HCEC 1CT (cell line): Measurements from ENCODE around the gene KCNN2.

Experiments
- DNase-seq: peaks from one replicate; pipeline ENCODE4 v3.0.0-alpha.2; 2017

The KCNN2 gene

DNA sequence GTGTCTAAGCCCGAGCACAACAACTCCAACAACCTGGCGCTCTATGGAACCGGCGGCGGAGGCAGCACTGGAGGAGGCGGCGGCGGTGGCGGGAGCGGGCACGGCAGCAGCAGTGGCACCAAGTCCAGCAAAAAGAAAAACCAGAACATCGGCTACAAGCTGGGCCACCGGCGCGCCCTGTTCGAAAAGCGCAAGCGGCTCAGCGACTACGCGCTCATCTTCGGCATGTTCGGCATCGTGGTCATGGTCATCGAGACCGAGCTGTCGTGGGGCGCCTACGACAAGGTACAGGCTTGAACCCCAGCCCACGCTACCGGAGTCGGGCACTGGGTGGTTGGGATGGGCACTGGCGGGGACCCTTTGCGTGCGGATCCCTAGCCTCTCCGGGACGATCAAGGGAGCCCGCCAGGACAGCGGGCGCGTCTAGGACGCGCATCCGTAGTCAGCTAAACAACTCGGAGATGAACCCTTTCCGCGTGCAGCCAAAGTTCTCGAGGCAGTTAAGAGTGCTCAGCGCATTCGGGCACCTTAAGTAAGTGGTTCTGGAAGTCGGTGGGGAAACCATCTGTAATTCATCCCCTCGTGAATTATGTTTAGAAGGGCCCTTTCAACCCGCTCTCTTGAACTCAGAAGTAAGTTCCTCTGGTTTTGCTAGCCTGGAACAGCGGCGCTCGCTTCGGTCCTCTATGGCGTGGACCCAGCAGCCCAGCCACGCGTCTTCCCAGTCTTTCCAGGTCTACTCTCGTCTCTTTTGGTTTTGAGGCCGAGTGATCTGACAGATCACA is 1.3 kb downstream of the KCNN2 start:
- no peak for DNase-seq

DNA sequence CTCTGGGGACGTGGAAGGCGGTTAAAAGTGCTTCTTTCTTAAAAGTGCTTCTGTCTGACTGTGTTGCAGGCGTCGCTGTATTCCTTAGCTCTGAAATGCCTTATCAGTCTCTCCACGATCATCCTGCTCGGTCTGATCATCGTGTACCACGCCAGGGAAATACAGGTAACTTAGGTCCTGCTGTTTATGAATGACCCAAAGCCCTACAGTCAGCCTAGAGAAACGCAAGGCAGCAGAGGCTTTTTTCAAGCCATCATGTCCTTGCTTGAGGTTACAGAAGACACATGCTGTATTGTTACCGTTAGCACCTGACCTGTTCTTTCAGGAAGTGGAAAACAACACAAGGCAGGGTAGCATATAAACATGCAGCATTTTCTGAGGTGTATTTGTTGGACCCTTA is 2.0 kb downstream of the KCNN2 start:
- DNase-seq: no peak

DNA sequence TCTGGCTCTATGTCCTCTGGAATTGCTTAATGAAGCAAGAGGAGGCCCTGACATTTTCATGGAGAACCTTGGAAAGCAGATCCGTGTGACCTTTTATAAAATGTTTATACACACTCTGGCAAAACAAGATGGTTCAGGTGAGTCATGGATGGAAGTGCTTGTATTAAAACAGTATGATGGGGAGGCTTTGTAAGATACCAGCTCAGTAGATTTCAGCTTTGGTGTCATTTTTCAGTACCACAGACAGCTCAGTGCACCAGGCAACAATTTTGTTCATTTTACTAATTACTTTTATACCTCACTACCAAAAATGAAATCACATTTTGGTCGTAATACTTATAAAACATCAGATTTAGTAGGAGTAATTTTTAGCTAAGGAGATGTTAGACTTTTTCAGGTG is 5.2 kb downstream of the KCNN2 start:
- no peak for DNase-seq

DNA sequence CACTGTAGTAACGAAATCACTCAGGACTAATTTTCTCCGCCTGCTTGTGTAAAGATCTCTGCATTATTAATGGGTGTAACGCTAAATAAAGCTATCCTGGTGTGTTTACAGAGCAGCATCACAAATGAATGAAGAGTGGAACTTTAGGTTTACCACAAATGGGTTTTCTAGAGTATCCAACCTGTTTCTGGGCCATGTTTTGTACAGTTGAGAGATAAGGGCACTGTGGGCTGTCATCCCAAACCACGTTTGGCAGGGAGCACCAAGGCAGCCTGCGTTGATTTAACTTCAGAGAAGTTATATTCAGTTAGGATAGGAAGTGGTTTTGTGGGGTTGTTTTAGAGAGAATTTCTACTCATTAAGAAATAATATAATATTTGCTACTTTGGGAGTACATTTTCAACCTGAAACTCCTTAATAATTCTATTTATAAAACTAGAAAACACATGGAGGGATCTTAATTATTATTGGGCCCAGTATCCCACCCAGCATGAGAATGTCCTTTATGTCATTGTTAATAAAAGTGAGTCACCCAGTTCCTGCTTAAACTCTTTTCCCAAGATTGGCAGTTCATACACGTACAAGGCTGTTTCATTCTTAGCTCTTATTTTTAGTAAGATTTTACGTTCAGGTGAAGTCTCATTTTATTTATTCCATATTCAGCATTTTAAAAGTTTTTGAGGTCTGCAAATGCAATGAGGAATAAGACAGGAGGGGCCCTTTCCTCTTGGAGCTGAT is 8.0 kb downstream of the KCNN2 start:
- no peak for DNase-seq

DNA sequence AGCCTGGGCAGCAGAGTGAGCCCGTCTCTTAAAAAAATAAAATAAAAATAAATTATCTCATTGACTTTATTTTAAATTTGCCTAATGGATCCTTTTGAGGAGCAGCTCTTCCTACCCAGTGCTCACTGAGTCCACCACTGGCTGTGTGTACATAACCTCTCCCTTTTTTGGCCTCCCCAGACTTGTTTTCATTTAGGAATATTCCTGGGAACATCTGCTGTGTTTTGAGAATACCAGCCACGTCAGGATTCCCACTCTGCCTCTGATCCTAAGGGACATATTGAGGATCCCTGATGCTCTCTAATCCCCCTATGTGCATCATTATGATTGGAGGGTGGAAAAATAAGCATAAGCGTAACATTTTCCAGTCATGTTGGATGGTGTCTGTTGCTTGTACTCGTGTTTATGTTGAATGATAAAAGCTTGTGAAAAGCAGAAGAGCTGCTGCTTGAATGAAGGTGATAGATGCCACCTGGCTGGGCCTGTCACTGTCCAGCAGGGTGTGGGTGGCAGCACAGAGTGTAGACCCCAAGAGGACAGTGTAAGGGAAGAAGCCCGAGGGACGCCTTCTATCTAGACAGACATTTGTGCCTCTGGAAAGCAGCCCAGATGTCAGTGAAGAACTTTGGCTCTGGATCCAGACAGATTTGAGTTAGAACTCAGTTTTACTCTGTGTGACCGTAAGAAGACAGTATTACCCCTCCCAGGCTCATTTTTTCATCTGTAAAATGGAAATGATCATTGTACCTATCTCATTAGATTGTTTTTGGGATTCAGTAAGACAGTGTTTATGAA is 15.4 kb downstream of the KCNN2 start:
- DNase-seq: no peak

DNA sequence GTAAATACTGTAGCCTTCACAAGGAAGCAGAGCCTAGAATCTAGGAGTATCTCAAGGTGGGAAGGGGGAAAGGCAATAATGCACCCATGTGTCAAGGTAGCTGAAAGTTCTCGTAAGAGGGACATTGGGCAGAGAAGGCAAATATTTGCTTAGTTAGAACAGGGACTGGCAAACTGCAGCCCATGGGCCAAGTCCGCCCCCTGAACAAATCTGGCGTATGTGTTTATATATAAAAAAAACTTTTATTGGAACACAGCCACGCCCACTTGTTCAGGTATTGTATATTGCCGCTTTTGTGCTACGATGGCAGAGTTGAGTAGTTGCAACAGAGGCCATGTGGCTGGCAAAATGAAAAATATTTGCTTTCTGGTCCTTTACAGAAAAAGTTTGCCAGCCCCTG is 16.1 kb downstream of the KCNN2 start:
- DNase-seq: no peak

DNA sequence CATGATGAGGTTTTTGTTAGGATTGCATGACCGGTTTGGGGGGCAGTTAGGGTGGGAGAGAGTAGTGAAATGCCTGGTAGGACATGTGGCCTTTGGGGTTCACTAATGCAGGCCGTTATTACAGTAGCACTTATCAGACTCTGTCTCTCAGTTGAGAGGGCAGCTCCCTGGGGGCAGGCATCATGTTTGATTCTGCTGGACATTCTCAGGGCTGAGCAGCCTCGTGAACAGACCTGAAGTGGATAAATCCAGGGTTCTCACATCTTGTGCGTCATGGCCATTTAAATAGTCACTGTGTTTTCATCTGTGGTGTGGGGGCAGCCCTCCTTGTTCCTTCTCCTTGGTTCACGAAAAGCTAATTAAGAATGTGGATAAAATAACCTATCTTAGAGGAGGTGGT is 18.9 kb downstream of the KCNN2 start:
- DNase-seq: no peak

DNA sequence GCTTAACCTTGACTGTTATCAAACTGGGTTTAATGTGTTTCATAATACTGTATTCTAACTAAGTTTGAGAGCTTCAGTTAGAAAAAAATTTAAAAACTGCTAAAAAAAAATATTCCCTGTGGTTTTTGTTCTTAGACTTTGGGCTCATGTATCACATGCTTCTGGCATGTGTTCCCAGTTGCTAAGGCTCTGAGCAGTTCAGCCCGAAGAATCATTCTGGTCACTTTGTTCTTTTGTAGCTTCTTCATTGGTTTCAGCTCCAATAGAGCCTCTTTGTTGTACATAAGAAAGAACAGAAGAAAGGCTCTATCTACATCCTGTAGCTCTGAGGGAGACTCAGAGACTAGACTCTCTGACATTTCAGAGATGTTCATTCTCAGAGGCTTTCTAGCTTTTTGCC is 25.6 kb downstream of the KCNN2 start:
- no peak for DNase-seq

DNA sequence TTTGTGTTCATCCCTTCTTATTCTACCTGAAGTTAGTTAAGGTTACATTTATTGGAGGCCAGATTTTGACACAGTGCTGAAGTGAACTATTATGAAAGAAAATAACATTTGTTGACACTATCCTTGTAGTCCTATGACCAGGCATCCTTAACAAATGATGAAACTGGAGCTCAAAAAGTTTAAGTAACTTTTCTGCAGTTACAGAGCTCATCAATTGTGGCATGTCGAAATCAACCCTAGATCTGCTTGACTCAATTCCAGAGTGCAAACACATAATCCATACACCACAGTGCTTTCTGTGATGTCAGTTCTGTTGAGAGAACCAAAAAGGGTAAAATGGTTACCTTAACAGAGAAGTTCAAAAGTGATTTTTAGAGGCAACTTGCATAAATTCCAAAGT is 28.6 kb downstream of the KCNN2 start:
- DNase-seq: no peak

DNA sequence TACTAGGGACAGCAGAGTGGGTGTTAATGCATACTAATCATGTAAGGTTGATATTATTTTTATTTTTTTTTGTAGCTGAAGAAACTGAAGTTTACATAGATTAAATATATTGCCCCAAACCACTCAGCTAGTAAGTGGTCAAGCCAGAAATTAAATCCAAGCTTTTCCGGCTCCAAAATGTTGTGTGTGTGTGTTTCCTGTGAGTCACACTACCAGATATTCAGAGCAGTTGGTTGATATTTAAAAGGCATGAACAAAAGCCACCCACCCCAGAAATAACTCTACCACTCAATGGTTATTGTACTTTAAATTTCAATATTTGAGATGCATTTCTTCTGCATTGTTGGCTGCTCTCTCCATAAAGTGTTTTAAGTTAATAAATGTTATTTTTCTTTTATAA is 29.5 kb downstream of the KCNN2 start:
- DNase-seq: no peak

DNA sequence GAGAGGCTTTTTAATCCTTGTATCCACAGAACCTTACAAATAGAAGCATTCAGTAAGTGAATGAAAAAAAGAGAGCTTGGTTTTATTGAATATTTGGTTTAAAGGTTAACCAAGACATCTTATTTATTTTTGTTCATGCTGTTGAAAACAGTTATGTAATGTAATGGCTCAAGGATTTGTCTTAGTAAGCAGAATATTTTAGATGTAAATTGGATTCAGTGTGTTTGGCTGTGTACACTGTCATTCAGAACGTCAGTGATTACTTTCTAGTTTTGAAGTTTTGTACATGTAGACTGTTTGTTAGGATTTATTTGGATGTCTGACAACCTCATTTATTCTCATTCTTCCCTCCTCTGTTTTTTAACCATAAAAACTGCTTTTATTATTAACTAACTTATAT is 31.3 kb downstream of the KCNN2 start:
- DNase-seq: no peak

DNA sequence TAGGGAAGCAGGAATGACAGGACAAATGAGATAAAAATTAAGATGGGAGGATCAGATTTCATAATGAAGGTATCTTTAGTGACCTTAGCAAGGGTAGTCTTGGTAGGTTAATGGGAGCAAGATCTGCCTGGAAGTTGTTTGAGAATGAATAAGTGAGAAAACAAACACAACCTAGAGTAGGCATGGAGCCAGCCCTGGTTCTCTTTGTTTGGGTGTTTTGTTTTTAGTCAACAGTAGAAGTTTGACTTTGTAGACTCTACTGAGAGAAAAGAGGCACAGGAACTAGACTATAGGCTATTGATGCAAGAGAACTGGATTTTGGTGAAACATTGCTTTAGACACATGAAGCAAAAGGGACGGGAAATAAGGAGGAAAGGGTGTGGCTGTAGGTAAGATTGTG is 40.3 kb downstream of the KCNN2 start:
- DNase-seq: no peak

DNA sequence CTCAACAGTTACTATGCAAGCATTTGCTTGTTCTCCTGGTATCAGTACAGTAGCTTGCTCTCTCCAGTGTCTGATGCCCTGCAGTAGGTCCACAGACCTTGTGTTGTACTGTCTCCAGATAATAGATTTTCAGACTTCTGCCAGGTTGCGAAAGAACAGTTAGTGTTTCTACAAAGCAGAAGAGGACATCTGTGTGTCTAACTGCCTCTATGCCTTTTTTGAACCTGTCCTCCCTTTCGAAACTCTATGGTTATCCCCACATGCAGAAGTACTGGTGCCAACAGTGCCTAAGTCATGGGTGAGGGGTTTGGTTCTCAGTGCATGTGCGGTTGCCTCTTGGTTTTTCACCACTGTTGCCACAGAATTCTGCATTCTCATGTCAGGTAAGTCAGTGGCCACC is 45.9 kb downstream of the KCNN2 start:
- no peak for DNase-seq

DNA sequence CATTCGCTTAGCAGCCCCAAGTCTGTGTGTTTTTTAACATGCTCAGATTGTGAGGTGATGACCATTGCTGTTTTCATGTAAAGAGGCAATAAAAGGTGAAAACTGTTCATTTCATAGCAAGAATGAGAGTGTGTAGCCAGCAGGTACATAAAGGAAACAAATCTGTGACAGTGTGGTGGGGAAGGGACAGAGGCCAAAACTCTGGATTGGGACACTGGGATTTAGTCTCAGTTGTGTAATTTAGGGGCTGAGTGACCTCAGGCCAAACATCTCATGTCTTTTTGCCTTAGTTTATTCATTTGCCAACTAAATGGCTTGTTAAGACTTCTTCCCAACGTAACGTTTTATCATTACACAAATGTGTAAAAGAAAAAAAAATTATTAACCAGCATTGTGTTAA is 47.0 kb downstream of the KCNN2 start:
- DNase-seq: no peak

DNA sequence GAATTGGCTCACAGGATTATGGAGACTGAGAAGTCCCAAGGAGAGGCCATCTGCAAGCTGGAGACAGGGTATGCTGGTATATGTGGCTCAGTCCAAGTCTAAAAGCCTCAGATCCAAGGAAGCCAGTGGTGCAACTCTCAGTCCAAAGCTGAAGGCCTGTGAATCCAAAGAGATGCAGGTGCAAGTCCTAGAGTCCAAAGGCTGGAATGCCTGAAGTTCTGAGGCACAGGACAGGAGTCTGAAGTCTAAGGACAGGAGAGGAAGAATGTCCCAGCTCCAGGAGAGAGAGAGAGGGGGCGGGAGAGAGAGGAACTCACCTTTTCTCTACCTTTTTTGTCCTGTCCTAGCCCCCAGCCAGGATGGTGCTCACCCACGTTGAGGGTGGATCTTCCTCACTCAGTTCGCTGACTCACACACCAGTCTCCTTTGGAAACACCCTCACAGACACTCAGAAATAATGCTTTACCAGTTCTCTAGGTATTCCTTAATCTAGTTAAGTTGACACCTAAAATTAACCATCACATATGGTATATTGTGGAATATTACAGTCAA is 49.6 kb downstream of the KCNN2 start:
- no peak for DNase-seq

DNA sequence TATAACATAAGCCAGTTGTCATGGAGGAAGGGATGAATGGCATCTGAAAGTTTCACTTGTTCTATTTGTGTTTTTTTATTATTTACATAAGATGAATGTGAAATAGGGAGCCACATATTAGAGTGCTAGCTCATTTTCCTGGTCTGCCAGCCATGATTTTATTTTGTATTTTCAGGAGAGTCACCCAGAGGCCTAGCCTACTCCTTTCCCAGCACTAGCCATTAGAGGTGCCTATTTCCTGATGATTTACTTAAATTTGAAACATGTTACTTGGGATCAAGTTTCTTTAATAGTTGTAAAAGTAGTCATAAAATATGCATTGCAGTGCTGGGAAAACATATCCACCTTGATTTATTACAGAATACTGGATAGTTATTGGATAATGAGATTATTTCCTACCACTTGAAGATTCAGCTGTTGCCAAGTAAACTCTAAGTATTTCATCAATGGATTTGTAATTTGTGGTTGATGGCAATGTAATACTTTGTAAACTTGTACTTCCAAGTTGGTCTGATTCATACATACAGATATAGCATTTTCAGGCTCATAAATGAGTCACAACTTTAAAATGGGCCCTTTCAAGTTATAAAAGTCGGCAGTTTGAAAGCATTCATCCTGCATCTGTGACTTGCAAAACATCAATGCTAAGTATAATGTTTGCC is 50.8 kb downstream of the KCNN2 start:
- peak; percentile 76 for DNase-seq

DNA sequence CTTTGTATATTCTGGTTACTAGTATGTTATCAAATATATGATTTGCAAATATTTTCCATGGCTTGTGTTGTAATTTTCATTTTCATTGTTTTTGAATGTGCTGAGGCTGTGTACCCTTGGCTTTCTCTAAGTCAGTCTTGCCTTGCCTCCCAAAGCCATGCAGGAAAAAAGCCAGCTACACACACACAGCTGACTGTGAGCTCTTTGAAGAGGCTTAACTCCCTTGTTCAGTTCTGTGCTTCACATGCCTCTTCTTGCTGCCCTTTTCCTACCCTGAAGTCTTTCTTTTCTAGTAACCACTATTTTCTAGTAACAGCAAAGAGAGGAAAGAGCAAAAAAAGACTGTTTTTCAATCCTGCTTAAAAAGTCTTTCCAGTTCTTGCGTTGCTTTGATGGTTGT is 53.9 kb downstream of the KCNN2 start:
- no peak for DNase-seq

DNA sequence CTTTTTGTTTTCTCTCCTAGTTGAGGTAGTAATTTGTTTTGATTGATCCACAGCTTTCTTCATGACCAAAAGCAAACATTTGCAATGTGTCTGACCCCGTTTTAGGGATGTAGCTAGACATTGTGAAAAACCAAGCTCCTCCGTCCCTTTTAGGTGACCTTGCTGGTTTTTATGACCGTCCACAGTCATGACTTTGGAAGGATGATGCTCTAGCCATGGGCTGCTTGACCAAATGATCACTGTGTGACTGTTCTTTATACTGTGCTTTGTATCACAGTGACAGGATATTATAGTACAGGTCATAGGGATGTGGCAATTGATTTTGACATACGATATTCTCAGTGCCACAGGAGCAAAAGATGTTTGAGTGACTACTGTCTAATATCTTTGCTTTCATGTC is 54.4 kb downstream of the KCNN2 start:
- DNase-seq: no peak

DNA sequence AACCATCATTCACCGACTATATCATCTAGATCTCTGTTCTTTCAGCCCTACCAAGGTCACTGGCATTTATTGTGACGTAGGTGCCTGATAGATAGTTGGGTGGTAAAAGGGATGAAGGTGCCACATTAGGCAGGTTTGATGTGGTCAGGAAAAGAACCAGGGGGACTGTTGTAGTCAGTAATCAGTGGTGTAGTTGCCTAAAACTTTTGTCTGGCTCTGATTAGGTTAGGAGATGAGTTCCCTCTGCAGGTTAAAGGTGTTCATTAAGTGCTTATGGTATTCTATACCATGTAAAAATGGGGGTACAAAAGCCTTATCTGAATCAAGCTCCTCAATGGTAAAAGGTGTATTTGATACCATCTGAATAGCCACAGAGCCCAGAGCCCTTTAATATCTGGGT is 55.6 kb downstream of the KCNN2 start:
- no peak for DNase-seq

DNA sequence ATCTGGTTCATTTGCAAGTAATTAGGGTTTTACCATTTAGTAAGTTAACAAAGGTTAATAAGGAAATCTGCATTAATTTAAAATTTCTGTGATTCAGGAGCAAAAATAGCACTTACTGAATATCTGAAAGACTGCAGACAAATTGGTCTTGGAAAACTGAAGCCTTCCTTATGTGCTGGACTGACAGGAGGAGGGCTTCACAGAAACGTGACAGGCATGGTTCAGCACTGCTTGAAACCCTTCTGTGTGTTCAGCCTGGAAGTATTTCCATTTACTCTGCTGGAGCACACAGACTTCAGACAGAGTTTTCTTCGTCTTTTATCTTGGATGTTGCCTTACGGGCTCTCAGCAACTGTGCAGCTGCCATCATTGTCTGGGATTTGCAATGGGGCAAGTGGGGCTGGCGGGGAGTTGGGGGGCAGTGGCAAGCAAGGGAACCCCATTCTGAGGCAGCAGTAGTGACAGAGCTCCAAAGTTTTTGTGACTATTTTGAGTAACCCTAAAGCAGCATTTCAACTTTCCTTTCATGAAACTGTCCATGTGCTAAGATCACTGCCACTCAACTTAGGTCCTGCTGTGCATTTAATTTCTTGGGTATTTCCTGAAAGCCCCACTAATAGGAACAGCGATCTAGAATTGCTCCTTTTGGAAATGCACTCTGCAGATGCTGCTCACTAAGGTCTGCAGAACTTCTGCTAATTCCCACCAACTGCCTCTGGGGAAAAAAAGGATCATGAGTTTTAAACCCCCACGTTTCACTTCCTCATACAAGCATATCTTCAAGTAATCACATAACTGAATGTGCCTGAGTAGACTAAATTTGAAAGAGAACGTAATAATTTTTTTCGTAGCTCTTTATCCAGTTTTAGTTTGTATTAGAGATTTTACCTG is 56.6 kb downstream of the KCNN2 start:
- no peak for DNase-seq

DNA sequence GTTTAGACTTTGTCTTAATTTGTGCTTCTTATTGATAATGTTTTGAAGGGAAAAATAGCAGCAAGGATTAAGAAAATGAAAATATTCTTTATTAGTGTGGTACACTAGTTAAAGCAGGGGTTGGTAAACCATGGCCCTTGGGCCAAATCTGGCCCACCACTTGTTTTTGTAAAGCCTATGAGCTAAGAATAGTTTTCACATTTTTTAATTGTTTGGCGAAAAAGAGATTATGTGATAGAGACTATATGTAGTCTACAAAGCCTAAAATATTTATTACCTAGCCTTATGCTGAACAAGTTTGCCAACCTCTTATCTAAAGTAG is 57.2 kb downstream of the KCNN2 start:
- DNase-seq: no peak

DNA sequence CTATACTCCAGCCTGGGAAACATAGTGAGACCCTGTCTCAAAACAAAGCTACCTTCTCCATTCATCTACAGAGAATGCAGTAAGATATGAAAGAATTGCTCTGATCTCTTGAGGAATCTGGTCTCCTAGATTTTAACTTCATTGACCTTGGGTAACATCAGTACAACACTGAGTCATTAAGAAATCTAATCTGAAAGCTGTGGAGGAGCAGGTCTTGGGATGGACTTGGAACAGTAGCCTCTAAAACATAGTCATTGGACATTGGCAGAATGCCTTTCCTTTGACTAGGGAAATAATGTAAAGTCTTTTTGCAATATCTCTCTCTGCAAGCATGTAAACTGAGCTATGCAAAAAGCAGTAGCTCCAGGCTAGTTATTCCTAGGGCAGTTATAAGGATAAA is 58.1 kb downstream of the KCNN2 start:
- DNase-seq: peak; percentile 1
